Right ventricle myocardium superior (tissue), 1 donor: ENCODE measurements around the gene DPYD. TPM values are rescaled to one million over a fixed set of nuclear protein-coding genes. Genes with fewer than 3 reads are reported as not detected.

Experiments
- ATAC-seq: fragments of 200-7000 bp; cut with Tn5 transposase; one replicate; pipeline ENCODE4 v1.9.1; 2020; ENCODE audit warnings: mild to moderate bottlenecking; ENCODE audit not compliant: poor library complexity
- DNase-seq: peaks from one replicate; pipeline ENCODE4 v3.0.0-alpha.2; 2020
- intact Hi-C: fragments of 100-400 bp; cut with DNase I; formaldehyde crosslinking; loops from one replicate; pipeline ENCODE4 v1.11.2; 2022
- total RNA-seq: library from RNA; stranded (reverse); fragmentation: NEBNext Ultra II Directional; extraction: Animal tissue kit (Norgen Biotek cat#: 25700); gene quantifications from one replicate; pipeline ENCODE4 v1.2.1, GENCODE V29; 2021
- donor health status: DM: no; HTN: yes; CAD: no; lungs with severe emphysema.

DPYD gene
- total RNA-seq, 1 donor from 2014 or later = 10.3 TPM

- intact Hi-C loops = no loop called here
- peak; percentile 29 for ATAC-seq
- no peak for DNase-seq
Observed at GRCh38 chr1:97758541-97759057, 162.2 kb downstream of the DPYD start.

GRCh38 chr1:97745912-97746311 is 174.9 kb downstream of the DPYD start:
- intact Hi-C loops = no loop called here
- DNase-seq = no peak
- ATAC-seq = no peak

GRCh38 chr1:97744977-97745376 is 175.9 kb downstream of the DPYD start:
- intact Hi-C loops = no loop called here
- DNase-seq (no peak), ATAC-seq (no peak)

- ATAC-seq (no peak), DNase-seq (no peak)
- intact Hi-C loops = no loop called here
Observed at GRCh38 chr1:97743129-97743528, 177.7 kb downstream of the DPYD start.

GRCh38 chr1:97740891-97741290 is 179.9 kb downstream of the DPYD start:
- ATAC-seq (no peak), DNase-seq (no peak)
- intact Hi-C loops = no loop called here

GRCh38 chr1:97739596-97740103 is 181.2 kb downstream of the DPYD start:
- DNase-seq = no peak
- intact Hi-C loops = no loop called here
- ATAC-seq = no peak

GRCh38 chr1:97738270-97738669 is 182.6 kb downstream of the DPYD start:
- ATAC-seq (no peak), DNase-seq (no peak)
- intact Hi-C loops = no loop called here

- no peak for ATAC-seq
- intact Hi-C loops = no loop called here
- DNase-seq = no peak
Observed at GRCh38 chr1:97730271-97730670, 190.6 kb downstream of the DPYD start.

GRCh38 chr1:97728436-97728835 is 192.4 kb downstream of the DPYD start:
- ATAC-seq (no peak), DNase-seq (no peak)
- intact Hi-C loops = no loop called here

GRCh38 chr1:97727029-97727428 is 193.8 kb downstream of the DPYD start:
- DNase-seq (no peak), ATAC-seq (no peak)
- intact Hi-C loops = no loop called here

GRCh38 chr1:97726386-97726785 is 194.4 kb downstream of the DPYD start:
- intact Hi-C loops = no loop called here
- ATAC-seq = no peak
- no peak for DNase-seq

GRCh38 chr1:97721221-97721620 is 199.6 kb downstream of the DPYD start:
- no peak for ATAC-seq
- DNase-seq = no peak
- intact Hi-C loops = no loop called here

- ATAC-seq = no peak
- intact Hi-C loops = no loop called here
Observed at GRCh38 chr1:97712980-97713379, 207.9 kb downstream of the DPYD start.

GRCh38 chr1:97711858-97712257 is 209.0 kb downstream of the DPYD start:
- no peak for ATAC-seq
- intact Hi-C loops = no loop called here
- no peak for DNase-seq

More at GRCh38 chr1:97712980-97713379, 207.9 kb downstream of the DPYD start:
- no peak for DNase-seq

GRCh38 chr1:97693601-97694000 is 227.2 kb downstream of the DPYD start:
- ATAC-seq = no peak
- DNase-seq = no peak
- intact Hi-C loops = no loop called here

- DNase-seq (no peak), ATAC-seq (no peak)
Observed at GRCh38 chr1:97691325-97691724, 229.5 kb downstream of the DPYD start.

GRCh38 chr1:97685360-97685759 is 235.5 kb downstream of the DPYD start:
- ATAC-seq = no peak
- intact Hi-C loops = no loop called here
- no peak for DNase-seq

More at GRCh38 chr1:97691325-97691724, 229.5 kb downstream of the DPYD start:
- intact Hi-C loops = no loop called here

- intact Hi-C loops = no loop called here
- ATAC-seq (peak; percentile 20), DNase-seq (no peak)
Observed at GRCh38 chr1:97680894-97681293, 239.9 kb downstream of the DPYD start.

- intact Hi-C loops = no loop called here
- ATAC-seq (no peak), DNase-seq (no peak)
Observed at GRCh38 chr1:97680470-97680869, 240.4 kb downstream of the DPYD start.

- intact Hi-C loops = no loop called here
- ATAC-seq = no peak
- DNase-seq = no peak
Observed at GRCh38 chr1:97677702-97678101, 243.1 kb downstream of the DPYD start.

GRCh38 chr1:97674517-97674916 is 246.3 kb downstream of the DPYD start:
- no peak for ATAC-seq
- DNase-seq = no peak
- intact Hi-C loops = no loop called here
